DMS79 (cell line): ENCODE results near the gene FOXJ2.
"Not testable (repeated sequence)": the region's sequence is repeated elsewhere in the genome, so short reads cannot be mapped to it uniquely, and the experiment has no call there.

Source experiments
- DNase-seq: peaks from one replicate; lab custom pipeline; 2025; lab: John Stamatoyannopoulos, UW

Gene FOXJ2

DNA sequence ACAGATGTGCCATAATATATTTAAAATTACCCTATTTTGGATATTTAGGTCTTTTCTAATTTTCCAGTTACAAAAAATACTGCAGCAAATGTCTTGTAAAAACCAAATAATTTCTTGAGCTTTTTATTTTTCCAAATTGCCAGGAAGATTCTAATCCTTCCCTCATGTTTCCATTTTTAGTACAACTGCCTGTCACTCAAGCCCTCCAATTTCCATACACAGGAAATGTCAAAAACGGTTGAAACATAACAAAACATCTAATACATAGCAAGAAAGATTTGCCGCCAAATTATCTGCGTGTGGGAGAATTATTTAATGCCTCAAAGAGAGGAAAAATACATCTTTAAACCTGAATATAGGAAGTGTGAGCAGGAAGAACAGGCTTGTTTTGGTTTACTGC is 2.3 kb upstream of the FOXJ2 start:
- no peak for DNase-seq

DNA sequence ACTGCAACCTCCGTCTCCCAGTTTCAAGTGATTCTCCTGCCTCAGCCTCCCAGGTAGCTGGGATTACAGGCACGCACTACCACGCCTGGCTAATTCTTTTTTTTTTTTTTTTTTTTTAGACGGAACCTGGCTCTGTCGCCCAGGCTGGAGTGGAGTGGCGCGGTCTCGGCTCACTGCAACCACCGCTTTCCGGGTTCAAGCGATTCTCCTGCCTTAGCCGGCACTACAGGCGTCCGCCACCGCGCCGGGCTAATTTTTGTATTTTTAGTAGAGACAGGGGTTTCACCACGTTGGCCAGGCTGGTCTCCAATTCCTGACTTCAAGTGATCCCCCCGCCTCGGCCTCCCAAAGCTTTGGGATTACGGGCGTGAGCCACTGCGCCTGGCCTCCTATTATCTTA is 1.5 kb upstream of the FOXJ2 start:
- DNase-seq, result not testable (repeated sequence)

DNA sequence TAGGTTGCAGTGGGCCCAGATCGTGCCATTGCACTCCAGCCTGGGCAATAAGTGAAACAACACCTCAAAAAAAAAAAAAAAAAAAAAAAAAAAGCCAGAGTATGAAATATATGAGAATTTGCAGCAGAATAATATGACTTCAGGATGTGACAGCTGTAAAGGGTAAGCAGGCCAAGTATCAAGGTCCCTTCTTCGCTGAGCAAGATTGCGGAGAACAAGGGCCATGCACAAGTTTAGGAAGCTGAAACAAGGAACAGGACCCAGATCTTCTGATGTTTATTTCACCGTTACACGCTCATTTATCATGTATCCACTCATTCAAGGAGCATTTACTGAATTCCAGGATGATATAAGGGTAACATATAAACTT is 659 bp upstream of the FOXJ2 start:
- DNase-seq, result no peak

DNA sequence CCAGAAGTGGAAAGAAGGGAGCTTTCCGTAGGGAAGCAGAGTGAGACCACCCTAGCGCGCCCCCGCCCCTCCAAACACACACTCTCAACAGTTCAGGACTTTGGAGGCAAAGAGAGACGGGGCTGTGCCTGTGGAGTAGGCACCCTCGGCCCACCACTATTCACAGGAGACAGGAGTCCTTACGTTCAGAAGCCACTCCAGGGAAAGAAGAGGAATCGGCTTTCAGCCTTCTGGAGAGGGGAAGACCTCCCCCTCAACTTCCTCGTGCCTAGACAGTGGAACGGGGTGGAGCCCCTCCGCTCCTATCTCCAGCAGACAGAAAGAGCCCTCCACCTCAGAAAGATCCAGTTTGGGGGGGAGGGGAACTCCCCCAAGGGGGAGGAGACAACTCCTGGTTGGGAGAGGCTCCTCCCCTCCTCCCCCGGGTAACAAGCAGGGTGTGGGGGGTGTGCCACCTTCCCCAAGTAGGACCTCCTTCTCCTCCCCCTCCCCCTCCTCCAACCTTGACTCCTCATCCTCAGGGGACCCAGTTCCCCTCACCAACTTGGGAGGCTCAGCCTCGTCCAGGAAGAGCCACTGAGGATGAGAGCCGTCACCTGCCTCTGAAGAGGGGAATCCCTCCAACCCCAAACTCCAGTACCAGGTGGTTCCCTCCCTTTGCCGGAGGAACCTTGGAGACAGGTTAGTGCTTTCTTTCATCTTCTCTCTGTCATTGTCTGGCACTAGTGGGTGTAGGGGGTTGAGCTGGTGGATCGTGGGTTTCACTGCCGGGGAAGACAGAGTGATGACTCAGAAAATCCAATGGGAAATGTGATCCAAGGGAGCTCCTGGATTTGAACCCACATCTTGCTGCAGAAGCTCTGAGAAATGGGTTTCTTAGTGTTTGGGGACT is 883 bp downstream of the FOXJ2 start:
- no peak for DNase-seq

DNA sequence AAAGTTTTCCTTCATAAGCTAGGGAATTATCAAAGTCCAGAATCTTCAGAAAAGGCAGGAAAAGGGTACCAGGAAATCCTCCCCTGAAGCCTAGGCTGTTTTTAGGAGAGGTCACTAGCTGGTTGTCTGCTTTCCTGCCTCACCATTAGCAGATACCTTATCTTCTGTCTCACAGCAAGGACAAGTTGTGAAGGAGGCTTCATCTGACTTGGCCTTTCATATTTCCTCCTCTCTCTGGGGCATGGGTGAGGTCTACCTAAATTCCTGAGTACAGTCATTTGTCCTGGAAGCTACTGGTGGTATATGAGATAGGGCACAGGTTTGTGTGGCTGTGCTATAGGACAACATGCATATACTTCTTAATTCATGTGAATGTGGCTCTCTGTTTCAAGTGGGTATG is 2.3 kb downstream of the FOXJ2 start:
- DNase-seq, result no peak

DNA sequence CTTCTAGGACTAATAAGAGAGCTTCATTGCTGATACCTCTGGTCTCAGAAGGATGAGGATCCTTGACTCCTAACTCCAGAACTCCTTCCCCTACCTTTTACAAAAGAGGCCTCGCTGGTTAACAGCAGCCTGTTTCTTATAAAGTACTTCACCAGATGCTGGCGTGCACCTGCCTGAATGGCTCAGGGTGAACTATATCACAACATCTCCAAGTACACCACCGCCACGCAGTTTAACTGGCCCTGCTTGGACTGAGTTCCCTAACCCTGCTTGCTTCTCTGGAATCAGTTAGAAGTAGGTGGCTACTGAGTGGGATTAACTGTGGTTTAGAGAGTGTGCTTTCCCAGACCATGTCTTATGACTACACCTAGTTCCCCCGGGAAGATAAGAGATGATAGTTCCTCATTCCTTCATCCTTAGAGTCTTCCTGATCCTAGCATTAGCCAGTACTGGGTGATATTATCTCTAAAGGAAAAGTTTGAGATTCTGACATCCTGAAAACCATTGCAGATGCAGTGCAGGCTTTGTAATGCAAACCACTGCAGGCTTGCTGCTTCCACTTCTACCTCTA is 3.0 kb downstream of the FOXJ2 start:
- no peak for DNase-seq

DNA sequence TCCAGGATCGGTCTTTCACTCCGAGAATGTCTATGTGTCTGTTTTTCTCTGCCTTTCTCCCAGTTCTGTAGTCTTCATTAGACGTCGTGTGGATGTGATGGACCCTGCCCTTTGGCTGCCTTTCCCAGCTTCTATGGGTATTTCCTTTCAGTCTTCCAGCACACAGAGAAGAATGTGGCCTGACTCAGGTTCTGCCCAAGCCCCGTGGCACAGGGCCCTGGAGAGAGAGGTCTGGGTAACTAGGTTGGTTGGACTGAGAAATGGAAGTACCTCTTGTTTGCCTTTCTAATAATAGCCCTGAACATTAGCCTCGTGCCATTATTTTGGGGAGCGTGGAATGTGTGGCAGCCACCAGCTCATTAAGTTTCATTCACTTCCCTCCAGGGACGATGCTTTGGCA is 3.8 kb downstream of the FOXJ2 start:
- no peak for DNase-seq

DNA sequence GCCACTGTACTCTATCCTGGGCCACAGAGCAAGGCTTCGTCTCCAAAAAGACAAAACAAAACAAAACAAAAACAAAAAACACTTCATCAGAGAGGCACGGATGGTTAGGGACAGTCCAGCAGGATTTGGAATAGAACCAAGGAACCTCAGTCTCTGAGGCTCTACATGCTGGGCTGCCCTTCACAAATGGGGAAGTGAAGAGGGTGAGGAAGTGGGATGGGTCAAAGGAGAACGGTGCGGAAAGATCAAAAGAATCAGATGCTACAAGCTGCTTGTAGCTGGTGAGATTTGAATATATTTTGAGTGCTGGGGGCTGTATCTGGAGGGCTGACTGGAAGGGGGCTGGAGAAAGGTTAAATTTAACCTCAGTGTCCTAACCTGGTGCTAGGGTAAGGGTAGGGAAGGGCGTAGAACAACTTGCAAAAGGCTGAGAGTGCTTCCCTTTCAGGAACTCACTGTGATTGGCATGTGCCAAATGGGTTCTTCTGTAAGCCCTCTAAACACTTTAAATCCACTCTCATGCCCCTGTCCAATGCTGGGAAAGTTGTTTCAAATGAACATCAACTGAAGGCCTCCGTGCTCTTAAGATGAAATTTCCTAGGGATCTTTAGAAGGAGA is 4.6 kb downstream of the FOXJ2 start:
- no peak for DNase-seq

DNA sequence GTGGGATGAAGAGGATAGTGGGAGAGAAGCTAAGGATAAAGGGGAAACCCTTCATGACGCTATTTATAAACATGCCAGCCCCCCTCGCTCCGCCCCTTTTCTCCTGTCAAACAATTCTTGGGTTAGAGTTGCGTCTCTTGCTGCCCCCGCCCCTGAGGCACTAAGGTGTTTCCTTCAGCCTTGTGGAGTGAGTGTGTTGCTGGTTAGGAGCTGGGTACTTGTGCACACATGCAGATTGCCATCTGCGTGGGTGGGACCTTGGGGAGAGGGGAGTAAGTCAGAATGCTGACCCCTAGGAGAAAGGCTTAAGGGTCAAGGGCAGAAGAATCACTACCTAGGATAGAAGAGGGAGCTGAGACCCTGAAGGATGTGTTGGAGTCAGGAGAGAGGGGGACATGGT is 5.4 kb downstream of the FOXJ2 start:
- no peak for DNase-seq

DNA sequence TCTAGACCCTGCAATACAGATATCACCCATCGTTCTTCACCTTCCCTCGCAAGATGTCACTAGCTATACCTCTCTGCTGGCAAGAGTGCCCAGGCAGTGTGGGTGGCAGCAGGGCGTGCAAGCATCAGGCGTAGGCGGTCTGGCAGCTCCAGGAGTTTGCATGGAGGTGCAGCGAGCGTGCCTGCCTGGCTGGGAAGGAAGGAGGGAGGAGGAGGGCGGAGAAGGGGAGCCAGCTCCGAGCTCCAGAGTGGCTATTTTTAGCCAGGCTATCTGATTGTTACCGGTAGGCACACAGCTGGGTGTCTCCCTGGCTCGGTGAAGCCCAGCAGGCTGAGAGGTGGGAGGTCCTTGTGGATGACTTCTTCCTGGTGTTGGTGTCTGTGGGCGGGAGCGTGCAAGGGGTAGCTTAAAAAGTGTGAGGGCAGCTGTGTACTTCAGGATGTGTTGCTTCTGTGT is 6.2 kb downstream of the FOXJ2 start:
- DNase-seq, result peak; percentile 56

DNA sequence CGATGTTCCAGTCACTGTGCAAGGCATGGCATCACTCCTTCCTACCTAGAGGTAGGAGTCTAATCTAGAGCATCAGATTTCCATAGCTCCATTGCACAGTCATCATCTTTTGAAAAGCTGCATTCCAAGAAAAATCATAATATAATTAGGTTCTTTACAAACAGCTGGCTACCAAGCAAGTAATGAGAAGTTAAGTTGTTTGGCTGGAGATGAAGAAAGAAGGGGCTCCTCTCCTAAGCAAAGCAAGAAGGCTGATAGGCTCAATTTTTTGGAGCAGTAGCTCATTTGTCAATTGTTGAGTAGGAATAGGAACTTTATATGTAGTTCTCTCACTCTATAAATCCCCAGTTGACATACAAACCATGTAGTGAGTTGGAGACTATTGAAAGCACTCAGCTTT is 8.3 kb downstream of the FOXJ2 start:
- DNase-seq, result no peak

DNA sequence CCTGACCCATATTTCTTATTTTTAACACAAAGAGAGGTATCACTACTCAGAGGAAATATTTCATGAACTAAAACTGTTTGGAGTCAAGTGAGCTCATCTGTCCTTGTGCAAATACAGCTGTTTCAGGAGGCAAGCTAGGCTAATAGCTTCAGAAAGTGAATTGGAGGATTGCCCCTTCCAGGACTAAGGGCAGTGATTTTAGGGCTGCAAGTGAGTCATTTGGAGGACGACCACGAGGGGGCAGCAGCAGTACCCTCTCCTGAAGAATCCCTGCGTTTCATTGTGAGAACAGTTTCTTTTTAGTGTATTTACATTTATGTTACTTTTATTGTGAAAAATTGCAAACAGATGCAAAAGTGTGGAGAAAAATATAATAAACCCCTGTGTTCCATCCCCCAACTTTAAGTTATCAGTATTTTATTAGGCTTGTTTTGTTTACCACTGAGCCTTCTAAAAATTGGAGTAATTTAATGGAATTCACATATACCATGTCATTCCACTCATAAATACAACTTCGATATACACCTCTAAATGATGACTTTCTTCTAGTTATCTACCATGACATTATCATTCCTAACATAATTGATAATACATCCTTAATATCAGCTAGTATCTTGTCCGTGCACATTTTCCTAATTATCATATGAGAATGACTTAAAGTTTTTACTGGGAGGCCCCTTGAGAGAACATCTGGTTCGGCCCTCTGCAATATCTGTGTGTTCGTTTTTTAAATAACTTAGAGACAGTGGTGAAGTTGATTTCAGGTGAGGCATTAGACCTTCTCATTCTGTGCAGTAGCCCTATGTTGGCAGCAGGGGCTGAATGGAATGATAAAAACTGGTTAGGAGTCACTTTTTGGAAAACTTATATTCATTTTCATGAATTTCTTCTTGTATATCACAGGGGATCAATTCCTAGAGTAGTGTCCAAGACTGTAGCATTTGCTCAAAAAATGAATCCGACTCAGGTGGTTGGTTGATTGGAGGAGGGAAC is 13.7 kb downstream of the FOXJ2 start:
- no peak for DNase-seq

DNA sequence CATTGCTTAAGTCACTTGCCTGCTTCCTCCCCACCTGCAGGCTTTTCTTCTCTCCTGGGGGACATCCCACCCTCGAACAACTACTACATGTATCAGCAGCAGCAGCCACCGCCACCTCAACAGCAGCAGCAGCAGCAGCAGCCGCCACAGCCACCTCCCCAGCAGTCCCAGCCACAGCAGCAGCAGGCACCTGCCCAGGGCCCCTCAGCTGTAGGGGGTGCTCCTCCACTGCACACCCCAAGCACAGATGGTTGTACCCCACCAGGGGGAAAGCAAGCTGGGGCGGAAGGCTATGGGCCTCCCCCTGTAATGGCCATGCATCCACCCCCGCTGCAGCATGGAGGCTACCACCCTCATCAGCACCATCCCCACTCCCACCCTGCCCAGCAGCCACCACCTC is 15.3 kb downstream of the FOXJ2 start:
- no peak for DNase-seq

DNA sequence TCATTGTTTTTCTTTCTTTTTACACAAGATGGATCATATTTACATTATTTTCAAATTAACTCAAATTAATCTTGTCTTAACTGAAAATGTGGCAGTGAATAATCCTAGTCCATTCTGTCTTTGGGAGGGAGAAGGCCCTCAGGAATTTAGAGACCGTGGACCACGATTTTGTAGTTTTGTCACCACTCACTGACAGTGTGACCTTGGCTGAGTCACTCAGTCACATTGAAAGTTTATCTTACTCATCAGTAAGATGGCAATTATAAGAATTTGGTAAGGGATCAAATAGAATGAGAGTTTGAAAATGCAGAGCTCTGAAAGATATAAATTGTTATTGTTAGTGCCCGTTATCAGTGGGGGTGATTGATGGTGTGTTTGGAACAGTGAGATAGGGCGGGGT is 16.4 kb downstream of the FOXJ2 start:
- no peak for DNase-seq

DNA sequence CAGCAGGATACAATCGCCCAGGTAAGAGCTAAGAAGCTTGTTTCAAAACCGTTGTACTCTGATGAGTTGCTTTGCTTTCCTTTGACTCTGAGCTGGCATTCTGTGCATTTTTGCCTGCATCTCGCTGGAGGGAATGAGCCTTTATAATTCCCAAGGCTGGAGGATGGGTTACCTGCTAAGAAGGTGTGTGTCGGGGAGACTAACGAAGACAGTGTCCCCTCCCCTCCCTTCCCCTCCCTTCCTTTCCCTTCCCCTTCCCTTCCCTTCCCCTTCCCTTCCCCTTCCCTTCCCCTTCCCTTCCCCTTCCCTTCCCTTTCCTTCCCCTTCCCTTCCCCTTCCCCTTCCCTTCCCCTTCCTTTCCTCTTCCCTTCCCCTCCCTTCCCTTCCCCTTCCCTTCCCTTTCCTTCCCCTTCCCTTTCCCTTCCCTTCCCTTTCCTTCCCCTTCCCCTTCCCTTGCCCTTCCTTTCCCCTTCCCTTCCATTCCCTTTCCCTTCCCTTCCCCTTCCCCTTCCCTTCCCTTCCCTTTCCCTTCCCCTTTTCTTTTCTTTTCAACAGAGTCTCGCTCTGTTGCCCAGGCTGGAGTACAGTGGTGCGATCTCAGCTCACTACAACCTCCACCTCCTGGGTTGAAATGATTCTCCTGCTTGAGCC is 18.2 kb downstream of the FOXJ2 start:
- DNase-seq, result no peak

DNA sequence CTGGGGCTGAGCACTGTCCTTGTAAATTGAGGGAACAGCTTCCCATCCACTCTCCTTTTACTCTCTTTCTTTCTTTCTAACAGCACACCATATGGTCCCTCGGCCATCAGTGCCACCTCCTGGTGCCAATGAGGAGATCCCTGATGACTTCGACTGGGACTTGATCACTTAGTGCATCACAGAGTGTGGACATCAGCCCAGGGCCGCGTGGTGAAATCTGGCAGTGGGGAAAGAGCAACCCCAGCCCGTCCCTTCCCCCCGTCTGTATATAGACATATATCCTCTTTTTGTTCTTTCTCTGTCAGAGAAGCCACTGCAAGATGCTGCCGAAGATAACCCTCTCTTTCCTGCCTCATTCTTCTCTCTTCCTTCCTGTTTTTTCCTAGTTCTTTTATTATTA is 20.2 kb downstream of the FOXJ2 start:
- no peak for DNase-seq

DNA sequence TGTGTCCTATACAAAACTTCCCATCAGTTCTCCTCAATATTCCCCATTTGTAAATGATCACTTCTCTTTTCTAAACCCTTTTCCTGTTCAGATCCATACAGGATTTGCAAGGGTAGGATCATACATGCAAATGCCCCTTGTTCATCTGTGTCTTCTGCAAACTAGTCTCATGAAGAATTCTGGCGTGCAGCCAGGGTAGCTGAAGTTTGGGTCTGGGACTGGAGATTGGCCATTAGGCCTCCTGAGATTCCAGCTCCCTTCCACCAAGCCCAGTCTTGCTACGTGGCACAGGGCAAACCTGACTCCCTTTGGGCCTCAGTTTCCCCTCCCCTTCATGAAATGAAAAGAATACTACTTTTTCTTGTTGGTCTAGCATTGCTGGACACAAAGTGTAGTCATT is 22.3 kb downstream of the FOXJ2 start:
- DNase-seq, result no peak

DNA sequence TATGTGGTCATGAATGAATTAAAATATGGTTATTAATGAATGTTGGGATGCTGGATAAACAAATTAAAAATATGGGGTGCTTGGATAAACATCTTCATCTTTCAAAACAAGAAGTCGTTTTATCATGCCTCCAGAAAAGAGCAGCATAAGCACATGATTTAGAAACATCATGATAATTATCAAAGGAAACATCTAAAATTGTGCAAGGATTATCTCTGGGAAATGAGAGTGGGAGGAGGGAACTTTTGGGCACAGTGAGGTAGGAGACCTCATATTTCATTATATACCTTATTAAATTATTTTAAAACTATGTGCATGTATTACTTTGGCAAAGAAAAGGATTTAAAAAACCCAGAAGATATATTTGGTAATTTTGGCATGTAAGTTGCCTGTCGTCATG is 24.8 kb downstream of the FOXJ2 start:
- DNase-seq, result no peak

DNA sequence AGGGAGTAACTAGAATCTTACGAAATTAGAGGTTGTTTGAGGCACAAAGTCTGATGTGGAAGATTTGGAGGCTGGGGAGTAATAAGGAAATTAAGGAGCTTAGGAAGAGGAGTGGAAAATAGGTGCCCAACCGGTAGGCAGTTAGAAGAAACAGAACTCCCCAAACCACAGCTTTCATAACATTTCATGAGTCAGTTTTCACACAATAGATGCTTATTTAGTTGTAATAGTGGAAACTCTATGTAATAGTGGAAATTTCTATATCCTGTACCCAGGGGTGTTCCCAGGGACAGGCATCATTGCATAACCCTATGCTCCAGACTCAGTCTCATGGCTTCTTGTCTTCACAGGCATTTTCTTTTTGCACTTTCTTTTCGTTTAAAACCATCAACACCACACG is 25.3 kb downstream of the FOXJ2 start:
- no peak for DNase-seq

DNA sequence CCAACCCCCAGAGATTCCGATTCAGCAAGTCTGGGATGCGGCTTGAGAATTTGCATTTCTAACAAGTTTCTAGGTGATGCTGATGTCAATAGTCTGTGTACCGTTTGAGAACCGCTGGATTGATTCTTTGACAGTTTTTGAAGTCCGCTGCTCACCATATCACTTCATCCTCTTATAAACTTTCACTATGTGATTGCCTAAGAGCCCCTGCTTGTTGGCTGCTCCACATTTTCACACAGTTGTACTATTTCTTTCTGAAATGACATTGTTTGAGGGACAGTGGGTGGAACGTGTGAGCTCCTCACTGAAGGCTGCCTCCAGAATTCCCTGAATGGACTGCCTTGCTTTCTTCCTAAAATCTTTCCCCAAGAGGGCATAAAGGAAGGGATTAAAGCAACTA is 26.0 kb downstream of the FOXJ2 start:
- no peak for DNase-seq

DNA sequence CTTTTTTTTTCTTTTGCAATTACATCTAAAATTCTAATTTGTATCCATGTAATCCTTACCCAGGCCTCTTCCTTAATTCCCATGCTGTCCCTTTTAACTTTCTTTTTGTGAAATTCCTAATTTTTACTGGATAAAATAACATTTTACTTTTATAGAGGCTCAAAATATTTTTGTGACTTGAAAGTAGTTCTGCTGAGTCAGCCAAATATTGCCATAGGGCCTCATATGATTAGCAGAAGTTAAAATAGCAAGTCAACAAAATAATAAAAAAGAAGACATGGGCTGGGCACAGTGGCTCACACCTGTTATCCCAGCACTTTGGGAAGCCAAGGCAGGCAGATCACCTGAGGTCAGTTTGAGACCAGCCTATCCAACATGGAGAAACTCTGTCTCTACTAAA is 31.6 kb downstream of the FOXJ2 start:
- no peak for DNase-seq
